ENCODE data around the gene LRMDA.

DNA sequence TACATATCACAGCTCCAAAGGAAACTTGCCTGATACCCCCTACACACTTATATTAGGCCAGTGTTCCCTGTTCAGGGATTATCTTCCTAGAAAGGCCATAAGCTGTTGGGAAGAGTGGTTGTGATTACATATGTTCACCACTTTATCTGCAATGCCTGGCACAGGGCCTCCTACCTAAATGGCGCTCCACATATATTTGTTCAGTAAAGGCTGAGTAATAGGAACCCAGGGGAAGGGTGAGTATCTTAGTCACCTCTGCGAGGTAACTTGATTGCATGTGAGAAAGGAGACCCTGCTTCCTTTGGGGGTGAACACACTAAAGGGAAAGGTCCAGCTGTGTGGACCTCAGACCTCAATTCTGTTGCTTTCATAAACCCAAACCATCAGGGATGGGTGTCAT lies 896.0 kb downstream of the LRMDA start:
- TF ChIP-seq EZH2 (IDR thresholded peaks at IDR 0.05; ENCODE audit: low read length) = no peak
- TF ChIP-seq, protein P1, sequence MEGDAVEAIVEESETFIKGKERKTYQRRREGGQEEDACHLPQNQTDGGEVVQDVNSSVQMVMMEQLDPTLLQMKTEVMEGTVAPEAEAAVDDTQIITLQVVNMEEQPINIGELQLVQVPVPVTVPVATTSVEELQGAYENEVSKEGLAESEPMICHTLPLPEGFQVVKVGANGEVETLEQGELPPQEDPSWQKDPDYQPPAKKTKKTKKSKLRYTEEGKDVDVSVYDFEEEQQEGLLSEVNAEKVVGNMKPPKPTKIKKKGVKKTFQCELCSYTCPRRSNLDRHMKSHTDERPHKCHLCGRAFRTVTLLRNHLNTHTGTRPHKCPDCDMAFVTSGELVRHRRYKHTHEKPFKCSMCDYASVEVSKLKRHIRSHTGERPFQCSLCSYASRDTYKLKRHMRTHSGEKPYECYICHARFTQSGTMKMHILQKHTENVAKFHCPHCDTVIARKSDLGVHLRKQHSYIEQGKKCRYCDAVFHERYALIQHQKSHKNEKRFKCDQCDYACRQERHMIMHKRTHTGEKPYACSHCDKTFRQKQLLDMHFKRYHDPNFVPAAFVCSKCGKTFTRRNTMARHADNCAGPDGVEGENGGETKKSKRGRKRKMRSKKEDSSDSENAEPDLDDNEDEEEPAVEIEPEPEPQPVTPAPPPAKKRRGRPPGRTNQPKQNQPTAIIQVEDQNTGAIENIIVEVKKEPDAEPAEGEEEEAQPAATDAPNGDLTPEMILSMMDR (optimal IDR thresholded peaks at IDR 0.05 in 1 of 3, IDR thresholded peaks at IDR 0.05 in 1 of 3, conservative IDR thresholded peaks at IDR 0.05 in 1 of 3; ENCODE audit: extremely low read depth in 1 of 3, insufficient read depth in 2 of 3, low read length in 3 of 3) = no peak

All from keratinocyte (primary cell).